AG08396 (cell line): Measurements from ENCODE around the gene PRKCE.

Experiments used
- DNase-seq: peaks from one replicate; pipeline ENCODE4 v3.0.0; 2012; ENCODE audit warnings: low spot score, mixed read lengths

PRKCE gene

GRCh38 chr2:45755585-45756335 lies 104.3 kb downstream of the PRKCE start:
- peak; percentile 40 for DNase-seq

- DNase-seq = no peak
These were observed 106.5 kb downstream of the PRKCE start for GRCh38 chr2:45758018-45758417.

GRCh38 chr2:45759310-45759851 lies 107.9 kb downstream of the PRKCE start:
- DNase-seq = peak; percentile 26

- DNase-seq = no peak
These were observed 110.2 kb downstream of the PRKCE start for GRCh38 chr2:45761635-45762034.

- DNase-seq = no peak
These were observed 111.8 kb downstream of the PRKCE start for GRCh38 chr2:45763255-45763654.

- DNase-seq = no peak
These were observed 112.3 kb downstream of the PRKCE start for GRCh38 chr2:45763797-45764196.

GRCh38 chr2:45765007-45765727 lies 113.7 kb downstream of the PRKCE start:
- no peak for DNase-seq

GRCh38 chr2:45765728-45766254 lies 114.3 kb downstream of the PRKCE start:
- no peak for DNase-seq

- DNase-seq = no peak
These were observed 116.7 kb downstream of the PRKCE start for GRCh38 chr2:45768208-45768607.

GRCh38 chr2:45769056-45769455 lies 117.6 kb downstream of the PRKCE start:
- DNase-seq = no peak

GRCh38 chr2:45769854-45770576 lies 118.5 kb downstream of the PRKCE start:
- DNase-seq = no peak

- DNase-seq = peak; percentile 21
These were observed 119.3 kb downstream of the PRKCE start for GRCh38 chr2:45770811-45771210.

GRCh38 chr2:45771261-45771660 lies 119.8 kb downstream of the PRKCE start:
- peak; percentile 37 for DNase-seq

GRCh38 chr2:45772038-45772437 lies 120.6 kb downstream of the PRKCE start:
- DNase-seq = no peak

- DNase-seq = no peak
These were observed 122.4 kb downstream of the PRKCE start for GRCh38 chr2:45773909-45774308.

- no peak for DNase-seq
These were observed 123.3 kb downstream of the PRKCE start for GRCh38 chr2:45774688-45775244.

GRCh38 chr2:45776160-45776955 lies 124.9 kb downstream of the PRKCE start:
- DNase-seq = no peak

GRCh38 chr2:45777996-45778719 lies 126.7 kb downstream of the PRKCE start:
- no peak for DNase-seq

GRCh38 chr2:45778720-45779171 lies 127.3 kb downstream of the PRKCE start:
- peak; percentile 69 for DNase-seq
